Ishikawa (cell line): Measurements from ENCODE around the gene STRBP.

Experiments
- CREB1 ChIP-seq: IDR thresholded peaks from 2 replicates; pipeline ENCODE4 v1.6.1; 2012; ENCODE audit warnings: low read depth
- EGR1 ChIP-seq: IDR thresholded peaks from 2 replicates; pipeline ENCODE4 v1.6.1; 2012
- EP300 ChIP-seq: IDR thresholded peaks from 2 replicates; pipeline ENCODE4 v1.6.1; 2012; ENCODE audit warnings: borderline replicate concordance
- MAX ChIP-seq: IDR thresholded peaks from 2 replicates; pipeline ENCODE4 v1.6.1; 2012
- RAD21 ChIP-seq: IDR thresholded peaks from 2 replicates; pipeline ENCODE4 v1.6.1; 2012; ENCODE audit warnings: low read depth
- TAF1 ChIP-seq: IDR thresholded peaks from 2 replicates; pipeline ENCODE4 v1.6.1; 2012; ENCODE audit warnings: low read depth, mild to moderate bottlenecking
- TCF12 ChIP-seq: IDR thresholded peaks from 2 replicates; pipeline ENCODE4 v1.6.1; 2012; ENCODE audit warnings: low read depth
- TEAD4 ChIP-seq: IDR thresholded peaks from 2 replicates; pipeline ENCODE4 v1.6.1; 2012
- YY1 ChIP-seq: IDR thresholded peaks from 2 replicates; pipeline ENCODE4 v1.6.1; 2012; ENCODE audit warnings: low read depth

DNA sequence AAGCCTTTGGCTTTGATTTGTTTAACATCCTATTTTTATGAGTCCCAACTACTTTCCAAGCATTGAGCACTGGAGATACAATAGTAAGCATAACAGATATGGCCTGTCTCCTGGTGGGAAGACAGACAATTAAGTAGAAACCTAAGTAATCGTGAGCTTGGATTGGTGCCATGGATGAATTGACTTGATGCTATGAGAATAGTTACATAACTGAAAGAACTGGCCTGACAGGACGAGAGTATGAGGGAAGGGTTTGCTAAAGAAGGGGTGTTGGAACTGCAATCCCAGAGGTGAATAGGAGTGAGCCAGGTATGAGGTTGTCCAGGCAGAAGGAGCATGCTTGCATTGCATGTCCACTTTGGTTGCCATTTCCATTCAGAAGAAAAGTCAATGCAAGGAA, 182.5 kb downstream of the STRBP start:
- TF ChIP-seq YY1 (no peak), EGR1 (no peak), EP300 (no peak), CREB1 (no peak), MAX (no peak), TCF12 (no peak), TAF1 (no peak), RAD21 (no peak), TEAD4 (no peak)
